GM12891 (cell line): ENCODE results near the gene SNTG2.

Source experiments
- POLR2A ChIP-seq: IDR thresholded peaks from 2 replicates; pipeline ENCODE4 v1.6.1; 2011; ENCODE audit warnings: low read depth, low read length, control low read depth
- POU2F2 ChIP-seq: IDR thresholded peaks from 2 replicates; pipeline ENCODE4 v1.6.1; 2011; ENCODE audit warnings: low read depth, mild to moderate bottlenecking, control low read depth, low read length, moderate library complexity
- TAF1 ChIP-seq: IDR thresholded peaks from 2 replicates; pipeline ENCODE4 v1.6.1; 2011; ENCODE audit warnings: low read depth, low read length, control low read depth

GRCh38 chr2:1169291-1169949 lies 218.8 kb downstream of the SNTG2 start:
- no peak for TF ChIP-seq POLR2A
- no peak for TF ChIP-seq POU2F2
- no peak for TF ChIP-seq TAF1
